Gastrocnemius medialis (tissue), 4 donors: Measurements from ENCODE around the gene PON2. TPM values are rescaled to one million over a fixed set of nuclear protein-coding genes. Genes with fewer than 3 reads are reported as not detected.

Experiments
- ATAC-seq, 2 donors: fragments of 150-250 bp; one replicate each; pipeline ENCODE4 v1.9.1; 2016
- DNase-seq, 2 donors: peaks; one replicate each; pipeline ENCODE4 v3.0.0-alpha.2; 2019
- H3K27ac ChIP-seq, 4 donors: fragments of 200-600 bp; sonication (generic); 1 replicate in 1 of 4; 2 replicates in 3 of 4; pipeline ENCODE4 v1.5.1; 2016 to 2018; ENCODE audit warnings: mild to moderate bottlenecking in 2 of 4, moderate library complexity in 1 of 4
- H3K27me3 ChIP-seq, 3 donors: fragments of 200-600 bp; sonication (generic) in 2 of 3; 1 replicate in 1 of 3; 2 replicates in 2 of 3; pipeline versions ENCODE4 v1.5.1 to v1.6.0; 2016 to 2019; ENCODE audit warnings: mild to moderate bottlenecking in 1 of 3, moderate library complexity in 1 of 3
- H3K36me3 ChIP-seq, 2 donors: fragments of 200-600 bp; sonication (generic) in 1 of 2; one replicate each; pipeline ENCODE4 v1.5.1; 2017 to 2018
- H3K4me1 ChIP-seq, 2 donors: fragments of 200-600 bp; sonication (generic) in 1 of 2; one replicate each; pipeline ENCODE4 v1.5.1; 2016 to 2017; ENCODE audit warnings: mild to moderate bottlenecking in 2 of 2
- H3K4me3 ChIP-seq, 4 donors: fragments of 200-600 bp; sonication (generic) in 3 of 4; 1 replicate in 1 of 4; 2 replicates in 3 of 4; pipeline ENCODE4 v1.5.1; 2016 to 2019; ENCODE audit warnings: mild to moderate bottlenecking in 2 of 4
- H3K9me3 ChIP-seq, 3 donors: fragments of 200-600 bp; sonication (generic) in 2 of 3; 1 replicate in 1 of 3; 2 replicates in 2 of 3; pipeline ENCODE4 v1.5.1; 2016 to 2019
- POLR2A ChIP-seq, 2 donors: fragments of 450-650 bp; IDR thresholded peaks; one replicate each; pipeline ENCODE4 v1.6.1; 2017; ENCODE audit warnings: antibody characterized with exemption in 2 of 2, mild to moderate bottlenecking in 2 of 2, moderate library complexity in 2 of 2
- in situ Hi-C, 4 donors: fragments of 200-750 bp; cut with MboI; loops; one replicate each; pipeline versions ENCODE4 v1.15.0 to v1.8.0; 2017; ENCODE audit warnings: low sequenced_read_pairs in 4 of 4
- intact Hi-C: fragments of 100-400 bp; cut with DNase I; formaldehyde crosslinking; loops from one replicate; pipeline ENCODE4 v1.15.1; 2023; ENCODE audit warnings: low total_unique reads
- total RNA-seq, 4 donors: library from RNA; depleted of rRNA; stranded (reverse); fragments of >200 nt; gene quantifications; one replicate each; pipeline versions ENCODE4 v1.1.0 to v1.2.3, GENCODE V29; 2016
- TF ChIP-seq, protein P1 (sequence below), 5 experiments: fragments of 450-650 bp in 3 of 5; fragments of 200-600 bp in 2 of 5; sonication (generic) in 2 of 5; IDR thresholded peaks in 4 of 5; conservative IDR thresholded peaks in 1 of 5; 1 replicate in 4 of 5; 2 replicates in 1 of 5; pipeline ENCODE4 v1.5.1; 2016 to 2019; ENCODE audit warnings: antibody characterized with exemption in 5 of 5, mild to moderate bottlenecking in 3 of 5, moderate library complexity in 3 of 5

Gene PON2
- total RNA-seq, 4 donors from 2014 or later, result 10.2 to 45.4 (median 23.5) TPM

DNA sequence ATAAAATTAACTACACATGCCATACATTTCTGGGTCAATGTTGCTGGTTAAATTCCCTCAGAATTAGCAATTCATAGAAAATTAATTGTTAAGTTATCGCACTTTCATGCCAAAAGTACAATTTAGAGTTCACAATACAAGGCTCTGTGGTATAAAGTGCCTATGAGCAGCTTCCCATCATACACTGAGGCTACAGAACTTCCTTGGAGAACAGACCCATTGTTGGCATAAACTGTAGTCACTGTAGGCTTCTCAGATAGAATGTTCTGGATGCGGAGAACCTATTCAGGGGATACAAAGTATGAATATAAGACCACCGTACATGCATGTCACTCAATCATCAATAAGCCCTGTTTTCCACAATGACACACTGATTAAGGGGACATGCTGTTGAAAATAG lies 29.6 kb downstream of the PON2 start:
- Histone ChIP-seq H3K4me1 (no peaks in the 10 kb centered on the region), H3K4me3 (no peak overlapping the region), H3K27ac (no peak overlapping the region), H3K9me3 (no peaks in the 10 kb centered on the region), H3K36me3 (peaks cover 0 to 5% of the 10 kb centered on the region in 2 donors), H3K27me3 (no peaks in the 10 kb centered on the region)
- intact Hi-C loops (no loop called here), in situ Hi-C loops (loop anchor here in 1 of 4 donors (10.0 kb wide), 1 partner anchor 50 kb away; no protein-coding TSS in a partner anchor)
- no peak for ATAC-seq
- TF ChIP-seq, protein P1, sequence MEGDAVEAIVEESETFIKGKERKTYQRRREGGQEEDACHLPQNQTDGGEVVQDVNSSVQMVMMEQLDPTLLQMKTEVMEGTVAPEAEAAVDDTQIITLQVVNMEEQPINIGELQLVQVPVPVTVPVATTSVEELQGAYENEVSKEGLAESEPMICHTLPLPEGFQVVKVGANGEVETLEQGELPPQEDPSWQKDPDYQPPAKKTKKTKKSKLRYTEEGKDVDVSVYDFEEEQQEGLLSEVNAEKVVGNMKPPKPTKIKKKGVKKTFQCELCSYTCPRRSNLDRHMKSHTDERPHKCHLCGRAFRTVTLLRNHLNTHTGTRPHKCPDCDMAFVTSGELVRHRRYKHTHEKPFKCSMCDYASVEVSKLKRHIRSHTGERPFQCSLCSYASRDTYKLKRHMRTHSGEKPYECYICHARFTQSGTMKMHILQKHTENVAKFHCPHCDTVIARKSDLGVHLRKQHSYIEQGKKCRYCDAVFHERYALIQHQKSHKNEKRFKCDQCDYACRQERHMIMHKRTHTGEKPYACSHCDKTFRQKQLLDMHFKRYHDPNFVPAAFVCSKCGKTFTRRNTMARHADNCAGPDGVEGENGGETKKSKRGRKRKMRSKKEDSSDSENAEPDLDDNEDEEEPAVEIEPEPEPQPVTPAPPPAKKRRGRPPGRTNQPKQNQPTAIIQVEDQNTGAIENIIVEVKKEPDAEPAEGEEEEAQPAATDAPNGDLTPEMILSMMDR (IDR thresholded peaks at IDR 0.05 in 4 of 5, conservative IDR thresholded peaks at IDR 0.05 in 1 of 5), result no peak
- no peak for TF ChIP-seq POLR2A (IDR thresholded peaks at IDR 0.05)
- no peak for DNase-seq

- ATAC-seq (no peak), DNase-seq (no peak)
- Histone ChIP-seq H3K9me3 (no peaks in the 10 kb centered on the region), H3K27ac (no peak overlapping the region), H3K4me3 (no peak overlapping the region), H3K36me3 (no peaks in the 10 kb centered on the region), H3K4me1 (no peaks in the 10 kb centered on the region), H3K27me3 (no peaks in the 10 kb centered on the region)
- no peak for TF ChIP-seq POLR2A (IDR thresholded peaks at IDR 0.05)
- TF ChIP-seq, protein P1 (IDR thresholded peaks at IDR 0.05 in 4 of 5, conservative IDR thresholded peaks at IDR 0.05 in 1 of 5), result no peak
- in situ Hi-C loops (loop anchor here in 1 of 4 donors (10.0 kb wide), 1 partner anchor 50 kb away; no protein-coding TSS in a partner anchor), intact Hi-C loops (no loop called here)
Observed at GRCh38 chr7:95404316-95404865, 30.4 kb downstream of the PON2 start.

GRCh38 chr7:95398155-95398940 lies 36.5 kb downstream of the PON2 start:
- DNase-seq (no peak), ATAC-seq (no peak)
- no peak for TF ChIP-seq POLR2A (IDR thresholded peaks at IDR 0.05)
- TF ChIP-seq, protein P1 (IDR thresholded peaks at IDR 0.05 in 4 of 5, conservative IDR thresholded peaks at IDR 0.05 in 1 of 5), result no peak
- Histone ChIP-seq H3K27me3 (peaks cover 0 to 6% (median 4%) of the 10 kb centered on the region in 3 donors), H3K4me1 (no peaks in the 10 kb centered on the region), H3K4me3 (no peak overlapping the region), H3K27ac (no peak overlapping the region), H3K36me3 (no peaks in the 10 kb centered on the region), H3K9me3 (no peaks in the 10 kb centered on the region)
- in situ Hi-C loops, result no loop called here
- intact Hi-C loops, result no loop called here

GRCh38 chr7:95397381-95397780 lies 37.4 kb downstream of the PON2 start:
- H3K4me3 ChIP-seq, result no peak overlapping the region
- no peaks in the 10 kb centered on the region for H3K4me1 ChIP-seq
- in situ Hi-C loops, result no loop called here
- ATAC-seq (no peak), DNase-seq (no peak)
- no peaks in the 10 kb centered on the region for H3K9me3 ChIP-seq
- peaks cover 0 to 6% (median 4%) of the 10 kb centered on the region in 3 donors for H3K27me3 ChIP-seq
- intact Hi-C loops, result no loop called here
- no peak overlapping the region for H3K27ac ChIP-seq
- no peaks in the 10 kb centered on the region for H3K36me3 ChIP-seq
- TF ChIP-seq, protein P1 (IDR thresholded peaks at IDR 0.05 in 4 of 5, conservative IDR thresholded peaks at IDR 0.05 in 1 of 5), result no peak
- no peak for TF ChIP-seq POLR2A (IDR thresholded peaks at IDR 0.05)
